ENCODE results near the gene IL34.

DNA sequence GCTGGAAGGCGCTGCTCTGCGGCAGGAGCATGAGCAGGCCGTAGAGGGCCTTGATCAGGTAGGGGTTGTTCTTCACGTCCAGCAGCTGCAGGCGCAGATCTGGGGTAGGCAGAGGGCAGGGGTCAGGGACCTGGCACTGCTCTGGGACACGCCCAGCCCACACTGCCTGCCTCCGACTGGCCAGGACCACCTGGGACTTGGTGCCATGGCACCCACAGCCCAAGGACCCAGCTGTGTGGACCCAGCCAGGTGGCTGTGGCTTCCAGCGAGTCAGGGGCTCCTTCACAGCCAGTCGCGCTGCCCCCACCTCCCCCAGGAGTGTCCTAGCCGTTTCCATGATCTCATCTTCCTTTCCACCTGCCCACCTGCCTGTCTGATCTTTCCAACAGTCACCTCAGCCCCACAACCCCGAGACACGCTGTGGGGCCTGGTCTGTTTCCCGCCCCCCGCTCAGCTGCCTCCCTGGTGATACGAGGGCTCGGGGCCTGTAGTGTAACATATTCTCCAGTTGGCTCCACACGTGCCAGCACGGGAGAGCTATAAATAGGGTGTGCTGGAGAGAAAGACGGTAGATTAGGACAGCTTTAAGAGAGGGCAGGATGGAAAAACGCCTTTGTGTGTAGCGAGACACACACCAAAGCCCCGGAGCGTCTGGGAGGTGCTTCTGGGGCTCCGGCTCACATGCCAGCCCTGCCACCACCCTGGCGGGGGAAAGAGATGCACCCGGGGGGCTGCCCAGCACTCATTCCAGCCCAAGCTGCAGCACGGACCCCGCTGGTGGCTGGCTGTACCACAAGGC is 46.7 kb downstream of the IL34 start:
- TF ChIP-seq, protein P1, sequence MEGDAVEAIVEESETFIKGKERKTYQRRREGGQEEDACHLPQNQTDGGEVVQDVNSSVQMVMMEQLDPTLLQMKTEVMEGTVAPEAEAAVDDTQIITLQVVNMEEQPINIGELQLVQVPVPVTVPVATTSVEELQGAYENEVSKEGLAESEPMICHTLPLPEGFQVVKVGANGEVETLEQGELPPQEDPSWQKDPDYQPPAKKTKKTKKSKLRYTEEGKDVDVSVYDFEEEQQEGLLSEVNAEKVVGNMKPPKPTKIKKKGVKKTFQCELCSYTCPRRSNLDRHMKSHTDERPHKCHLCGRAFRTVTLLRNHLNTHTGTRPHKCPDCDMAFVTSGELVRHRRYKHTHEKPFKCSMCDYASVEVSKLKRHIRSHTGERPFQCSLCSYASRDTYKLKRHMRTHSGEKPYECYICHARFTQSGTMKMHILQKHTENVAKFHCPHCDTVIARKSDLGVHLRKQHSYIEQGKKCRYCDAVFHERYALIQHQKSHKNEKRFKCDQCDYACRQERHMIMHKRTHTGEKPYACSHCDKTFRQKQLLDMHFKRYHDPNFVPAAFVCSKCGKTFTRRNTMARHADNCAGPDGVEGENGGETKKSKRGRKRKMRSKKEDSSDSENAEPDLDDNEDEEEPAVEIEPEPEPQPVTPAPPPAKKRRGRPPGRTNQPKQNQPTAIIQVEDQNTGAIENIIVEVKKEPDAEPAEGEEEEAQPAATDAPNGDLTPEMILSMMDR (optimal IDR thresholded peaks at IDR 0.05 in 1 of 3, IDR thresholded peaks at IDR 0.05 in 1 of 3, conservative IDR thresholded peaks at IDR 0.05 in 1 of 3; ENCODE audit: extremely low read depth in 1 of 3, insufficient read depth in 2 of 3, low read length in 3 of 3) = no peak
- no peak for TF ChIP-seq EZH2 (IDR thresholded peaks at IDR 0.05; ENCODE audit: low read length)
